Measurements from ENCODE around the gene TNPO1.

Gene TNPO1

GRCh38 chr5:72818866-72819534, 2.5 kb downstream of the TNPO1 start:
- Histone ChIP-seq H3K4me1 (ENCODE audit: control insufficient read depth, insufficient read depth, low read length) (peaks cover 16% of the 10 kb centered on the region), H3K9me3 (ENCODE audit: control insufficient read depth, insufficient read depth, low read depth, low read length) (no peaks in the 10 kb centered on the region), H3K36me3 (ENCODE audit: control insufficient read depth in 2 of 2, insufficient read depth in 1 of 2, low read length in 2 of 2) (no peaks in the 10 kb centered on the region), H3K27ac (ENCODE audit: extremely low read depth, low read depth, low read length) (no peak overlapping the region), H3K4me3 (ENCODE audit: low read depth, low read length) (peak overlapping the region; percentile 4; the same call in 1 of the 2 replicates)
- ChIA-PET POLR2A (interaction anchor here (0.6 to 3.3 kb wide), 3 partner anchors 30 to 208 kb away, joined by 3 to 13 read pairs (median 5); no protein-coding TSS in a partner anchor), CTCF (interaction anchor here (0.5 to 5.0 kb wide), 26 partner anchors 9 to 465 kb away, joined by 3 to 47 read pairs (median 3); no protein-coding TSS in a partner anchor)
- no peak for TF ChIP-seq ZIC2 (tag by site-specific recombination; IDR thresholded peaks at IDR 0.05)
- no peak for TF ChIP-seq SCRT2 (tag by site-specific recombination; IDR thresholded peaks at IDR 0.05)
- TF ChIP-seq AEBP2 (tag by site-specific recombination; IDR thresholded peaks at IDR 0.05; ENCODE audit: borderline replicate concordance) = no peak
- no peak for TF ChIP-seq ZNF791 (tag by site-specific recombination; IDR thresholded peaks at IDR 0.05)
- TF ChIP-seq SCRT1 (tag by site-specific recombination; IDR thresholded peaks at IDR 0.05; ENCODE audit: borderline replicate concordance) = no peak
- TF ChIP-seq HOXD13 (CRISPR knock-in tag; IDR thresholded peaks at IDR 0.05; ENCODE audit: borderline replicate concordance) = no peak
- TF ChIP-seq ZNF513 (tag by site-specific recombination; IDR thresholded peaks at IDR 0.05) = no peak
- TF ChIP-seq, protein P1, sequence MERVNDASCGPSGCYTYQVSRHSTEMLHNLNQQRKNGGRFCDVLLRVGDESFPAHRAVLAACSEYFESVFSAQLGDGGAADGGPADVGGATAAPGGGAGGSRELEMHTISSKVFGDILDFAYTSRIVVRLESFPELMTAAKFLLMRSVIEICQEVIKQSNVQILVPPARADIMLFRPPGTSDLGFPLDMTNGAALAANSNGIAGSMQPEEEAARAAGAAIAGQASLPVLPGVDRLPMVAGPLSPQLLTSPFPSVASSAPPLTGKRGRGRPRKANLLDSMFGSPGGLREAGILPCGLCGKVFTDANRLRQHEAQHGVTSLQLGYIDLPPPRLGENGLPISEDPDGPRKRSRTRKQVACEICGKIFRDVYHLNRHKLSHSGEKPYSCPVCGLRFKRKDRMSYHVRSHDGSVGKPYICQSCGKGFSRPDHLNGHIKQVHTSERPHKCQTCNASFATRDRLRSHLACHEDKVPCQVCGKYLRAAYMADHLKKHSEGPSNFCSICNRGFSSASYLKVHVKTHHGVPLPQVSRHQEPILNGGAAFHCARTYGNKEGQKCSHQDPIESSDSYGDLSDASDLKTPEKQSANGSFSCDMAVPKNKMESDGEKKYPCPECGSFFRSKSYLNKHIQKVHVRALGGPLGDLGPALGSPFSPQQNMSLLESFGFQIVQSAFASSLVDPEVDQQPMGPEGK (tag by site-specific recombination; IDR thresholded peaks at IDR 0.05) = peak; percentile 30; the same call in 1 of the 2 replicates
- TF ChIP-seq ZNF530 (tag by site-specific recombination; IDR thresholded peaks at IDR 0.05; ENCODE audit: low read depth) = no peak
- no peak for TF ChIP-seq ELK4 (IDR thresholded peaks at IDR 0.05; ENCODE audit: borderline replicate concordance, low read depth, low read length)
- peak; percentile 43; the same call in 1 of the 2 replicates for TF ChIP-seq ZNF660 (tag by site-specific recombination; IDR thresholded peaks at IDR 0.05)
- no peak for TF ChIP-seq ZNF449 (tag by site-specific recombination; IDR thresholded peaks at IDR 0.05)
- no peak for TF ChIP-seq ZNF404 (tag by site-specific recombination; IDR thresholded peaks at IDR 0.05)
- no peak for TF ChIP-seq ZNF223 (tag by site-specific recombination; IDR thresholded peaks at IDR 0.05)
- TF ChIP-seq, protein P2, sequence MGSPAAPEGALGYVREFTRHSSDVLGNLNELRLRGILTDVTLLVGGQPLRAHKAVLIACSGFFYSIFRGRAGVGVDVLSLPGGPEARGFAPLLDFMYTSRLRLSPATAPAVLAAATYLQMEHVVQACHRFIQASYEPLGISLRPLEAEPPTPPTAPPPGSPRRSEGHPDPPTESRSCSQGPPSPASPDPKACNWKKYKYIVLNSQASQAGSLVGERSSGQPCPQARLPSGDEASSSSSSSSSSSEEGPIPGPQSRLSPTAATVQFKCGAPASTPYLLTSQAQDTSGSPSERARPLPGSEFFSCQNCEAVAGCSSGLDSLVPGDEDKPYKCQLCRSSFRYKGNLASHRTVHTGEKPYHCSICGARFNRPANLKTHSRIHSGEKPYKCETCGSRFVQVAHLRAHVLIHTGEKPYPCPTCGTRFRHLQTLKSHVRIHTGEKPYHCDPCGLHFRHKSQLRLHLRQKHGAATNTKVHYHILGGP (tag by site-specific recombination; IDR thresholded peaks at IDR 0.05) = 0 out of 2 replicates have a peak, but pooled peaks have one; percentile 17
- no peak for TF ChIP-seq ZNF785 (tag by site-specific recombination; IDR thresholded peaks at IDR 0.05)
- TF ChIP-seq, protein P3, sequence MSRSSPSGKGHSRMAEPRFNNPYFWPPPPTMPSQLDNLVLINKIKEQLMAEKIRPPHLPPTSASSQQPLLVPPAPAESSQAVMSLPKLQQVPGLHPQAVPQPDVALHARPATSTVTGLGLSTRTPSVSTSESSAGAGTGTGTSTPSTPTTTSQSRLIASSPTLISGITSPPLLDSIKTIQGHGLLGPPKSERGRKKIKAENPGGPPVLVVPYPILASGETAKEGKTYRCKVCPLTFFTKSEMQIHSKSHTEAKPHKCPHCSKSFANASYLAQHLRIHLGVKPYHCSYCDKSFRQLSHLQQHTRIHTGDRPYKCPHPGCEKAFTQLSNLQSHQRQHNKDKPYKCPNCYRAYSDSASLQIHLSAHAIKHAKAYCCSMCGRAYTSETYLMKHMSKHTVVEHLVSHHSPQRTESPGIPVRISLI (tag by site-specific recombination; IDR thresholded peaks at IDR 0.05) = no peak
- 0 out of 2 replicates have a peak, but pooled peaks have one; percentile 34 for TF ChIP-seq TRIM28 (IDR thresholded peaks at IDR 0.05; ENCODE audit: borderline replicate concordance, low read length)
- TF ChIP-seq ZBTB6 (tag by site-specific recombination; IDR thresholded peaks at IDR 0.05) = no peak
- TF ChIP-seq ZBTB26 (tag by site-specific recombination; optimal IDR thresholded peaks at IDR 0.05) = no peak
- TF ChIP-seq ZNF529 (tag by site-specific recombination; IDR thresholded peaks at IDR 0.05; ENCODE audit: insufficient replicate concordance) = no peak
- TF ChIP-seq GLIS2 (tag by site-specific recombination; IDR thresholded peaks at IDR 0.05) = no peak
- no peak for TF ChIP-seq ZNF354C (tag by site-specific recombination; IDR thresholded peaks at IDR 0.05; ENCODE audit: borderline replicate concordance, low read depth)
- TF ChIP-seq ZBTB17 (tag by site-specific recombination; IDR thresholded peaks at IDR 0.05) = peak; percentile 18; the same call in 1 of the 2 replicates
